Liver (tissue), 9 donors: ENCODE measurements around the gene GJA5. TPM values are rescaled to one million over a fixed set of nuclear protein-coding genes. Genes with fewer than 3 reads are reported as not detected.

Experiments used
- DNase-seq: peaks from one replicate; pipeline ENCODE4 v3.0.0-alpha.2; 2017; ENCODE audit warnings: low spot score
- H3K27ac ChIP-seq, 2 donors: one replicate each; pipeline ENCODE4 v1.7.0; 2013; ENCODE audit warnings: inconsistent platforms in 2 of 2, low read length in 2 of 2, control low read depth in 1 of 2, low read depth in 1 of 2, mild to moderate bottlenecking in 1 of 2
- H3K27me3 ChIP-seq, 4 donors: one replicate each; pipeline versions ENCODE4 v1.6.1 to v1.7.0; 2013; ENCODE audit warnings: low read length in 3 of 4, inconsistent platforms in 1 of 4, mild to moderate bottlenecking in 1 of 4, moderate library complexity in 1 of 4; ENCODE audit not compliant: control insufficient read depth in 4 of 4, insufficient read depth in 4 of 4
- H3K36me3 ChIP-seq, 4 donors: one replicate each; pipeline versions ENCODE4 v1.6.1 to v1.7.0; 2013; ENCODE audit warnings: low read length in 3 of 4, mild to moderate bottlenecking in 3 of 4, low read depth in 1 of 4, moderate library complexity in 1 of 4; ENCODE audit not compliant: control insufficient read depth in 4 of 4, insufficient read depth in 3 of 4
- H3K4me1 ChIP-seq, 4 donors: one replicate each; pipeline versions ENCODE4 v1.6.1 to v1.7.0; 2013; ENCODE audit warnings: low read length in 3 of 4, mild to moderate bottlenecking in 3 of 4, moderate library complexity in 1 of 4; ENCODE audit not compliant: control insufficient read depth in 4 of 4, insufficient read depth in 4 of 4
- H3K4me3 ChIP-seq, 3 donors: one replicate each; pipeline versions ENCODE4 v1.6.1 to v1.7.0; 2013; ENCODE audit warnings: low read length in 3 of 3, control low read depth in 1 of 3, low read depth in 1 of 3, mild to moderate bottlenecking in 1 of 3
- H3K9ac ChIP-seq, 2 donors: one replicate each; pipeline ENCODE4 v1.7.0; 2013; ENCODE audit warnings: low read length in 2 of 2, mild to moderate bottlenecking in 2 of 2, moderate library complexity in 2 of 2, control low read depth in 1 of 2, low read depth in 1 of 2
- H3K9me3 ChIP-seq, 4 donors: one replicate each; pipeline versions ENCODE4 v1.6.1 to v1.7.0; 2013; ENCODE audit warnings: low read length in 3 of 4; ENCODE audit not compliant: control insufficient read depth in 4 of 4
- CTCF ChIP-seq: fragments of 150-350 bp; IDR thresholded peaks from 2 replicates; pipeline ENCODE4 v1.5.1; 2017; ENCODE audit warnings: improper control_type of control experiment, low read depth, low read length; ENCODE audit not compliant: missing input control
- FOXA1 ChIP-seq: IDR thresholded peaks from 2 replicates; pipeline ENCODE4 v1.6.1; 2016; ENCODE audit warnings: antibody characterized with exemption
- HNF4G ChIP-seq: IDR thresholded peaks from 2 replicates; pipeline ENCODE4 v1.6.1; 2016; ENCODE audit warnings: antibody characterized with exemption
- JUND ChIP-seq, 2 donors: IDR thresholded peaks; 2 replicates each; pipeline ENCODE4 v1.6.1; 2016; ENCODE audit warnings: antibody characterized with exemption in 2 of 2
- RAD21 ChIP-seq, 2 donors: IDR thresholded peaks; 2 replicates each; pipeline ENCODE4 v1.6.1; 2016; ENCODE audit warnings: antibody characterized with exemption in 2 of 2, mild to moderate bottlenecking in 2 of 2
- SP1 ChIP-seq: IDR thresholded peaks from 2 replicates; pipeline ENCODE4 v1.6.1; 2018; ENCODE audit warnings: antibody characterized with exemption, mild to moderate bottlenecking
- WGBS: extraction: QIAGEN DNeasy Blood & Tissue Kit; methylation state at CpG from one replicate; pipeline ENCODE4 v1.1.7; 2013; 5-methylcytosine and 5-hydroxymethylcytosine counted together
- polyA plus RNA-seq, 2 donors: library from polyadenylated mRNA; stranded (reverse) in 1 of 2; unstranded in 1 of 2; fragments of 200-250 nt in 1 of 2; fragments of >200 nt in 1 of 2; fragmentation: Nextera tagmentation in 1 of 2; extraction: Ambion mirVana in 1 of 2; gene quantifications; one replicate each; pipeline versions ENCODE4 v1.2.1 to v1.2.3, GENCODE V29; 2013 to 2015
- total RNA-seq, 2 donors: library from RNA; depleted of rRNA; stranded (reverse); fragments of >200 nt; gene quantifications; one replicate each; pipeline ENCODE4 v1.2.3, GENCODE V29; 2014
- TF ChIP-seq, protein P1 (sequence below): IDR thresholded peaks from 2 replicates; pipeline ENCODE4 v1.6.1; 2016; ENCODE audit warnings: antibody characterized with exemption
- TF ChIP-seq, protein P2 (sequence below): IDR thresholded peaks from 2 replicates; pipeline ENCODE4 v1.6.1; 2016; ENCODE audit warnings: antibody characterized with exemption
- TF ChIP-seq, protein P3 (sequence below): IDR thresholded peaks from 2 replicates; pipeline ENCODE4 v1.6.1; 2016; ENCODE audit warnings: antibody characterized with exemption, mild to moderate bottlenecking
- TF ChIP-seq, protein P4 (sequence below): IDR thresholded peaks from 2 replicates; pipeline ENCODE4 v1.6.1; 2016; ENCODE audit warnings: antibody characterized with exemption
- donor health status: healthy.
- donor health status: healthy.
- donor health status: healthy.
- donor health status: healthy.
- donor health status: healthy.

GJA5 gene
- total and polyA plus RNA-seq, 4 donors = 0.70 to 1.8 (median 1.3) TPM

- TF ChIP-seq RAD21 (IDR thresholded peaks at IDR 0.05) (peak; percentile 78 to 87), JUND (IDR thresholded peaks at IDR 0.05) (no peak), HNF4G (no peak), CTCF (peak; percentile 48), SP1 (no peak)
- TF ChIP-seq, protein P1, sequence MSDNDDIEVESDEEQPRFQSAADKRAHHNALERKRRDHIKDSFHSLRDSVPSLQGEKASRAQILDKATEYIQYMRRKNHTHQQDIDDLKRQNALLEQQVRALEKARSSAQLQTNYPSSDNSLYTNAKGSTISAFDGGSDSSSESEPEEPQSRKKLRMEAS = no peak
- TF ChIP-seq, protein P2, sequence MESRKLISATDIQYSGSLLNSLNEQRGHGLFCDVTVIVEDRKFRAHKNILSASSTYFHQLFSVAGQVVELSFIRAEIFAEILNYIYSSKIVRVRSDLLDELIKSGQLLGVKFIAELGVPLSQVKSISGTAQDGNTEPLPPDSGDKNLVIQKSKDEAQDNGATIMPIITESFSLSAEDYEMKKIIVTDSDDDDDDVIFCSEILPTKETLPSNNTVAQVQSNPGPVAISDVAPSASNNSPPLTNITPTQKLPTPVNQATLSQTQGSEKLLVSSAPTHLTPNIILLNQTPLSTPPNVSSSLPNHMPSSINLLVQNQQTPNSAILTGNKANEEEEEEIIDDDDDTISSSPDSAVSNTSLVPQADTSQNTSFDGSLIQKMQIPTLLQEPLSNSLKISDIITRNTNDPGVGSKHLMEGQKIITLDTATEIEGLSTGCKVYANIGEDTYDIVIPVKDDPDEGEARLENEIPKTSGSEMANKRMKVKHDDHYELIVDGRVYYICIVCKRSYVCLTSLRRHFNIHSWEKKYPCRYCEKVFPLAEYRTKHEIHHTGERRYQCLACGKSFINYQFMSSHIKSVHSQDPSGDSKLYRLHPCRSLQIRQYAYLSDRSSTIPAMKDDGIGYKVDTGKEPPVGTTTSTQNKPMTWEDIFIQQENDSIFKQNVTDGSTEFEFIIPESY = no peak
- TF ChIP-seq, protein P3, sequence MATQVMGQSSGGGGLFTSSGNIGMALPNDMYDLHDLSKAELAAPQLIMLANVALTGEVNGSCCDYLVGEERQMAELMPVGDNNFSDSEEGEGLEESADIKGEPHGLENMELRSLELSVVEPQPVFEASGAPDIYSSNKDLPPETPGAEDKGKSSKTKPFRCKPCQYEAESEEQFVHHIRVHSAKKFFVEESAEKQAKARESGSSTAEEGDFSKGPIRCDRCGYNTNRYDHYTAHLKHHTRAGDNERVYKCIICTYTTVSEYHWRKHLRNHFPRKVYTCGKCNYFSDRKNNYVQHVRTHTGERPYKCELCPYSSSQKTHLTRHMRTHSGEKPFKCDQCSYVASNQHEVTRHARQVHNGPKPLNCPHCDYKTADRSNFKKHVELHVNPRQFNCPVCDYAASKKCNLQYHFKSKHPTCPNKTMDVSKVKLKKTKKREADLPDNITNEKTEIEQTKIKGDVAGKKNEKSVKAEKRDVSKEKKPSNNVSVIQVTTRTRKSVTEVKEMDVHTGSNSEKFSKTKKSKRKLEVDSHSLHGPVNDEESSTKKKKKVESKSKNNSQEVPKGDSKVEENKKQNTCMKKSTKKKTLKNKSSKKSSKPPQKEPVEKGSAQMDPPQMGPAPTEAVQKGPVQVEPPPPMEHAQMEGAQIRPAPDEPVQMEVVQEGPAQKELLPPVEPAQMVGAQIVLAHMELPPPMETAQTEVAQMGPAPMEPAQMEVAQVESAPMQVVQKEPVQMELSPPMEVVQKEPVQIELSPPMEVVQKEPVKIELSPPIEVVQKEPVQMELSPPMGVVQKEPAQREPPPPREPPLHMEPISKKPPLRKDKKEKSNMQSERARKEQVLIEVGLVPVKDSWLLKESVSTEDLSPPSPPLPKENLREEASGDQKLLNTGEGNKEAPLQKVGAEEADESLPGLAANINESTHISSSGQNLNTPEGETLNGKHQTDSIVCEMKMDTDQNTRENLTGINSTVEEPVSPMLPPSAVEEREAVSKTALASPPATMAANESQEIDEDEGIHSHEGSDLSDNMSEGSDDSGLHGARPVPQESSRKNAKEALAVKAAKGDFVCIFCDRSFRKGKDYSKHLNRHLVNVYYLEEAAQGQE = no peak
- TF ChIP-seq, protein P4, sequence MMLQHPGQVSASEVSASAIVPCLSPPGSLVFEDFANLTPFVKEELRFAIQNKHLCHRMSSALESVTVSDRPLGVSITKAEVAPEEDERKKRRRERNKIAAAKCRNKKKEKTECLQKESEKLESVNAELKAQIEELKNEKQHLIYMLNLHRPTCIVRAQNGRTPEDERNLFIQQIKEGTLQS = no peak
- Histone ChIP-seq H3K27me3 (peaks cover 0 to 5% (median 0%) of the 10 kb centered on the region in 4 donors), H3K9ac (no peak overlapping the region), H3K36me3 (no peaks in the 10 kb centered on the region), H3K4me3 (no peak overlapping the region), H3K27ac (no peak overlapping the region), H3K9me3 (no peaks in the 10 kb centered on the region), H3K4me1 (no peaks in the 10 kb centered on the region)
- WGBS = 40% methylated on average over 7 of the region's 7 CpGs
- DNase-seq = no peak
Measured at GRCh38 chr1:147723691-147724323, 36.6 kb downstream of the GJA5 start.

- DNase-seq = no peak
- Histone ChIP-seq H3K27ac (no peak overlapping the region), H3K9ac (no peak overlapping the region), H3K4me3 (no peak overlapping the region), H3K4me1 (no peaks in the 10 kb centered on the region), H3K27me3 (peaks cover 0 to 5% (median 0%) of the 10 kb centered on the region in 4 donors), H3K9me3 (no peaks in the 10 kb centered on the region), H3K36me3 (no peaks in the 10 kb centered on the region)
- TF ChIP-seq FOXA1 = no peak
- WGBS = 88% methylated on average over 2 of the region's 2 CpGs
Measured at GRCh38 chr1:147722124-147722523, 38.3 kb downstream of the GJA5 start.
